ENCODE data around the gene BUB1B.

The BUB1B gene

GRCh38 chr15:40234783-40235182, 73.9 kb downstream of the BUB1B start:
- no peak overlapping the region for H3K27ac ChIP-seq
- TF ChIP-seq ZFX (IDR thresholded peaks at IDR 0.05), result no peak
- no peak for TF ChIP-seq CTCF (conservative IDR thresholded peaks at IDR 0.05)

- TF ChIP-seq CTCF (conservative IDR thresholded peaks at IDR 0.05), result no peak
- no peak for TF ChIP-seq ZFX (IDR thresholded peaks at IDR 0.05)
- H3K27ac ChIP-seq, result no peak overlapping the region
Measured at GRCh38 chr15:40235201-40235885, 74.5 kb downstream of the BUB1B start.

- no peak within 1 kb of the TSS for H3K27ac ChIP-seq
- TF ChIP-seq ZFX (IDR thresholded peaks at IDR 0.05) (no peak), CTCF (conservative IDR thresholded peaks at IDR 0.05) (no peak)
Measured at GRCh38 chr15:40238532-40239403, 77.9 kb downstream of the BUB1B start, which contains the start of gene PAK6. Gene PAK6 (plus strand): TSS chr15:40239063. CDS start chr15:40264786, 25,723 bp downstream.

GRCh38 chr15:40239404-40239692, 78.5 kb downstream of the BUB1B start:
- no peak overlapping the region for H3K27ac ChIP-seq

GRCh38 chr15:40239693-40240618, 79.1 kb downstream of the BUB1B start:
- no peak overlapping the region for H3K27ac ChIP-seq
- TF ChIP-seq CTCF (conservative IDR thresholded peaks at IDR 0.05) (no peak), ZFX (IDR thresholded peaks at IDR 0.05) (no peak)

More at GRCh38 chr15:40239404-40239692, 78.5 kb downstream of the BUB1B start:
- TF ChIP-seq CTCF (conservative IDR thresholded peaks at IDR 0.05) (no peak), ZFX (IDR thresholded peaks at IDR 0.05) (no peak)

GRCh38 chr15:40240619-40241221, 79.9 kb downstream of the BUB1B start:
- TF ChIP-seq ZFX (IDR thresholded peaks at IDR 0.05) (no peak), CTCF (conservative IDR thresholded peaks at IDR 0.05) (no peak)
- H3K27ac ChIP-seq, result no peak overlapping the region

Data from C4-2B (cell line).